ENCODE measurements around the gene CCDC137. TPM values are rescaled to one million over a fixed set of nuclear protein-coding genes. Genes with fewer than 3 reads are reported as not detected.

CCDC137 gene
- total RNA-seq, 1 experiment from 2014 or later: 40.7 TPM

GRCh38 chr17:81719410-81720266, 53.1 kb downstream of the CCDC137 start:
- H3K27me3 ChIP-seq (ENCODE audit: control insufficient read depth, insufficient read depth, low read length): no peaks in the 10 kb centered on the region
- H3K36me3 ChIP-seq (replicated peaks; ENCODE audit: control insufficient read depth, insufficient read depth, low read length): peaks cover 1% of the 10 kb centered on the region
- no peak for DNase-seq
- no peak overlapping the region for H3K4me3 ChIP-seq (ENCODE audit: insufficient read depth, low read depth, low read length)

GRCh38 chr17:81720267-81721071, 53.9 kb downstream of the CCDC137 start:
- Histone ChIP-seq H3K27me3 (ENCODE audit: control insufficient read depth, insufficient read depth, low read length) (no peaks in the 10 kb centered on the region), H3K4me3 (ENCODE audit: insufficient read depth, low read depth, low read length) (no peak overlapping the region), H3K36me3 (replicated peaks; ENCODE audit: control insufficient read depth, insufficient read depth, low read length) (peaks cover 1% of the 10 kb centered on the region; the same call in 1 of the 2 replicates)
- DNase-seq: no peak

- Histone ChIP-seq H3K27me3 (ENCODE audit: control insufficient read depth, insufficient read depth, low read length) (no peaks in the 10 kb centered on the region), H3K36me3 (replicated peaks; ENCODE audit: control insufficient read depth, insufficient read depth, low read length) (no peaks in the 10 kb centered on the region), H3K4me3 (ENCODE audit: insufficient read depth, low read depth, low read length) (no peak overlapping the region)
- DNase-seq: peak; percentile 82
These were observed 55.9 kb downstream of the CCDC137 start for GRCh38 chr17:81722184-81723120.

Other genes starting within 250 kb of the CCDC137 start
- 5,543 and 5,789 TPM in 2 replicates for gene ACTG1, start 153.9 kb upstream of the CCDC137 start, total RNA-seq (2014; rRNA removed; shearing (Covaris generic))
- 0.33 TPM in 1 of 2 replicates, not detected in the other for gene FSCN2, start 138.4 kb upstream of the CCDC137 start, total RNA-seq (2014; rRNA removed; shearing (Covaris generic))
- 40.4 and 46.6 TPM in 2 replicates for gene FAAP100, start 114.4 kb upstream of the CCDC137 start, total RNA-seq (2014; rRNA removed; shearing (Covaris generic))
- 64.5 and 77.1 TPM in 2 replicates for gene NPLOC4, start 29.6 kb upstream of the CCDC137 start, total RNA-seq (2014; rRNA removed; shearing (Covaris generic))
- gene TSPAN10, start 29.5 kb upstream of the CCDC137 start, total RNA-seq (2014; rRNA removed; shearing (Covaris generic)): 0.48 and 0.76 TPM in 2 replicates
- 19.0 and 22.7 TPM in 2 replicates for gene PDE6G, start 10.2 kb upstream of the CCDC137 start, total RNA-seq (2014; rRNA removed; shearing (Covaris generic))
- gene OXLD1, start 132 bp upstream of the CCDC137 start, total RNA-seq (2014; rRNA removed; shearing (Covaris generic)): 100 and 115 TPM in 2 replicates
- gene ARL16, start 17.1 kb downstream of the CCDC137 start, total RNA-seq (2014; rRNA removed; shearing (Covaris generic)): 47.4 and 74.6 TPM in 2 replicates
- 119 and 133 TPM in 2 replicates for gene HGS, start 17.3 kb downstream of the CCDC137 start, total RNA-seq (2014; rRNA removed; shearing (Covaris generic))
- gene MRPL12, start 36.6 kb downstream of the CCDC137 start, total RNA-seq (2014; rRNA removed; shearing (Covaris generic)): 32.3 and 35.9 TPM in 2 replicates
- 50.6 and 56.7 TPM in 2 replicates for gene SLC25A10, start 45.5 kb downstream of the CCDC137 start, total RNA-seq (2014; rRNA removed; shearing (Covaris generic))
- gene GCGR, start 137.4 kb downstream of the CCDC137 start, total RNA-seq (2014; rRNA removed; shearing (Covaris generic)): 0.07 and 0.11 TPM in 2 replicates
- 180 and 204 TPM in 2 replicates for gene MCRIP1, start 166.6 kb downstream of the CCDC137 start, total RNA-seq (2014; rRNA removed; shearing (Covaris generic))
- not detected in 2 replicates for gene PPP1R27, start 168.3 kb downstream of the CCDC137 start, total RNA-seq (2014; rRNA removed; shearing (Covaris generic))
- gene P4HB, start 193.8 kb downstream of the CCDC137 start, total RNA-seq (2014; rRNA removed; shearing (Covaris generic)): 421 and 528 TPM in 2 replicates
- gene ARHGDIA, start 204.6 kb downstream of the CCDC137 start, total RNA-seq (2014; rRNA removed; shearing (Covaris generic)): 127 and 158 TPM in 2 replicates
- gene ALYREF, start 224.8 kb downstream of the CCDC137 start, total RNA-seq (2014; rRNA removed; shearing (Covaris generic)): 195 and 271 TPM in 2 replicates
- gene ANAPC11, start 225.0 kb downstream of the CCDC137 start, total RNA-seq (2014; rRNA removed; shearing (Covaris generic)): 269 and 274 TPM in 2 replicates
- gene NPB, start 235.5 kb downstream of the CCDC137 start, total RNA-seq (2014; rRNA removed; shearing (Covaris generic)): 0.85 and 0.94 TPM in 2 replicates
- 21.0 and 37.0 TPM in 2 replicates for gene PCYT2, start 244.7 kb downstream of the CCDC137 start, total RNA-seq (2014; rRNA removed; shearing (Covaris generic))